ENCODE results near the gene OR5AK2. TPM values are rescaled to one million over a fixed set of nuclear protein-coding genes. Genes with fewer than 3 reads are reported as not detected.
"Not testable (repeated sequence)": the region's sequence is repeated elsewhere in the genome, so short reads cannot be mapped to it uniquely, and the experiment has no call there.

OR5AK2 gene
- total RNA-seq (2014; rRNA removed; shearing (Covaris generic)) = not detected in 2 replicates

- Histone ChIP-seq H3K4me3 (no peak within 1 kb of the TSS), H3K27me3 (replicated peaks) (no peaks in the 10 kb centered on the region; the same call in 1 of the 2 replicates), H3K36me3 (no peaks in the 10 kb centered on the region), H3K27ac (no peak within 1 kb of the TSS), H3K4me1 (replicated peaks) (no peaks in the 10 kb centered on the region), H3K9me3 (replicated peaks) (no peaks in the 10 kb centered on the region)
- no peak for DNase-seq (ENCODE audit: low read depth in 1 of 2, low spot score in 2 of 2)
Measured at GRCh38 chr11:56988614-56989013, at the start of gene OR5AK2. OR5AK2 (plus strand) TSS chr11:56988914; CDS start chr11:56988914, 0 bp downstream.

- not testable (repeated sequence) for H3K9me3 ChIP-seq (replicated peaks); H3K27me3 ChIP-seq (replicated peaks); H3K4me1 ChIP-seq (replicated peaks); H3K27ac ChIP-seq; H3K4me3 ChIP-seq; H3K36me3 ChIP-seq; DNase-seq (ENCODE audit: low read depth in 1 of 2, low spot score in 2 of 2)
Measured at GRCh38 chr11:56945526-56945925, 43.2 kb upstream of the OR5AK2 start.

- H3K27ac ChIP-seq = no peak overlapping the region
- no peaks in the 10 kb centered on the region for H3K9me3 ChIP-seq (replicated peaks)
- no peak for DNase-seq (ENCODE audit: low read depth in 1 of 2, low spot score in 2 of 2)
- no peaks in the 10 kb centered on the region for H3K27me3 ChIP-seq (replicated peaks)
- no peaks in the 10 kb centered on the region for H3K36me3 ChIP-seq
- H3K4me1 ChIP-seq (replicated peaks) = no peaks in the 10 kb centered on the region
- H3K4me3 ChIP-seq = no peak overlapping the region
Measured at GRCh38 chr11:56948991-56949515, 39.7 kb upstream of the OR5AK2 start.

- no peaks in the 10 kb centered on the region for H3K36me3 ChIP-seq
Measured at GRCh38 chr11:56950510-56950909, 38.2 kb upstream of the OR5AK2 start.

GRCh38 chr11:56953907-56954306 is 34.8 kb upstream of the OR5AK2 start:
- H3K27me3 ChIP-seq (replicated peaks); H3K36me3 ChIP-seq; H3K9me3 ChIP-seq (replicated peaks); DNase-seq (ENCODE audit: low read depth in 1 of 2, low spot score in 2 of 2); H3K4me3 ChIP-seq; H3K4me1 ChIP-seq (replicated peaks); H3K27ac ChIP-seq: not testable (repeated sequence)

More at GRCh38 chr11:56950510-56950909, 38.2 kb upstream of the OR5AK2 start:
- H3K4me1 ChIP-seq (replicated peaks) = no peaks in the 10 kb centered on the region
- H3K9me3 ChIP-seq (replicated peaks) = no peaks in the 10 kb centered on the region
- no peak for DNase-seq (ENCODE audit: low read depth in 1 of 2, low spot score in 2 of 2)
- no peaks in the 10 kb centered on the region for H3K27me3 ChIP-seq (replicated peaks)
- H3K4me3 ChIP-seq = no peak overlapping the region
- H3K27ac ChIP-seq = no peak overlapping the region

GRCh38 chr11:56961609-56962008 is 27.1 kb upstream of the OR5AK2 start:
- DNase-seq (ENCODE audit: low read depth in 1 of 2, low spot score in 2 of 2) = no peak
- no peaks in the 10 kb centered on the region for H3K27me3 ChIP-seq (replicated peaks)
- no peaks in the 10 kb centered on the region for H3K36me3 ChIP-seq
- H3K4me3 ChIP-seq = no peak overlapping the region
- no peak overlapping the region for H3K27ac ChIP-seq
- no peaks in the 10 kb centered on the region for H3K4me1 ChIP-seq (replicated peaks)
- no peaks in the 10 kb centered on the region for H3K9me3 ChIP-seq (replicated peaks)

GRCh38 chr11:56967726-56968125 is 21.0 kb upstream of the OR5AK2 start:
- no peaks in the 10 kb centered on the region for H3K27me3 ChIP-seq (replicated peaks)
- no peaks in the 10 kb centered on the region for H3K36me3 ChIP-seq
- H3K9me3 ChIP-seq (replicated peaks) = no peaks in the 10 kb centered on the region
- H3K4me3 ChIP-seq = no peak overlapping the region
- DNase-seq (ENCODE audit: low read depth in 1 of 2, low spot score in 2 of 2) = no peak
- no peaks in the 10 kb centered on the region for H3K4me1 ChIP-seq (replicated peaks)
- no peak overlapping the region for H3K27ac ChIP-seq

- Histone ChIP-seq H3K27me3 (replicated peaks) (no peaks in the 10 kb centered on the region), H3K4me1 (replicated peaks) (no peaks in the 10 kb centered on the region), H3K9me3 (replicated peaks) (no peaks in the 10 kb centered on the region), H3K27ac (no peak overlapping the region), H3K36me3 (no peaks in the 10 kb centered on the region), H3K4me3 (no peak overlapping the region)
- DNase-seq (ENCODE audit: low read depth in 1 of 2, low spot score in 2 of 2) = no peak
Measured at GRCh38 chr11:56968524-56968923, 20.2 kb upstream of the OR5AK2 start.

GRCh38 chr11:56977314-56977713 is 11.4 kb upstream of the OR5AK2 start:
- no peak overlapping the region for H3K27ac ChIP-seq
- H3K4me3 ChIP-seq = no peak overlapping the region
- H3K9me3 ChIP-seq (replicated peaks) = no peaks in the 10 kb centered on the region
- DNase-seq (ENCODE audit: low read depth in 1 of 2, low spot score in 2 of 2) = no peak
- H3K36me3 ChIP-seq = no peaks in the 10 kb centered on the region
- no peaks in the 10 kb centered on the region for H3K27me3 ChIP-seq (replicated peaks)
- no peaks in the 10 kb centered on the region for H3K4me1 ChIP-seq (replicated peaks)

- no peaks in the 10 kb centered on the region for H3K4me1 ChIP-seq (replicated peaks)
- H3K27me3 ChIP-seq (replicated peaks) = no peaks in the 10 kb centered on the region; the same call in 1 of the 2 replicates
- H3K27ac ChIP-seq = no peak overlapping the region
- DNase-seq (ENCODE audit: low read depth in 1 of 2, low spot score in 2 of 2) = no peak
- no peaks in the 10 kb centered on the region; the same call in 1 of the 2 replicates for H3K9me3 ChIP-seq (replicated peaks)
- H3K4me3 ChIP-seq = no peak overlapping the region
- H3K36me3 ChIP-seq = no peaks in the 10 kb centered on the region
Measured at GRCh38 chr11:56990702-56991101, 2.0 kb downstream of the OR5AK2 start.

- Histone ChIP-seq H3K4me1 (replicated peaks) (no peaks in the 10 kb centered on the region), H3K27me3 (replicated peaks) (no peaks in the 10 kb centered on the region; the same call in 1 of the 2 replicates), H3K4me3 (no peak overlapping the region), H3K9me3 (replicated peaks) (no peaks in the 10 kb centered on the region; the same call in 1 of the 2 replicates), H3K27ac (no peak overlapping the region), H3K36me3 (no peaks in the 10 kb centered on the region)
- no peak for DNase-seq (ENCODE audit: low read depth in 1 of 2, low spot score in 2 of 2)
Measured at GRCh38 chr11:56994532-56994931, 5.8 kb downstream of the OR5AK2 start.

GRCh38 chr11:57001674-57002401 is 13.1 kb downstream of the OR5AK2 start:
- H3K9me3 ChIP-seq (replicated peaks) = no peaks in the 10 kb centered on the region
- no peak for DNase-seq (ENCODE audit: low read depth in 1 of 2, low spot score in 2 of 2)
- no peak overlapping the region for H3K27ac ChIP-seq
- no peak overlapping the region for H3K4me3 ChIP-seq
- no peaks in the 10 kb centered on the region for H3K36me3 ChIP-seq
- no peaks in the 10 kb centered on the region for H3K27me3 ChIP-seq (replicated peaks)
- no peaks in the 10 kb centered on the region for H3K4me1 ChIP-seq (replicated peaks)

GRCh38 chr11:57008373-57008772 is 19.7 kb downstream of the OR5AK2 start:
- no peak overlapping the region for H3K27ac ChIP-seq
- H3K27me3 ChIP-seq (replicated peaks) = 0 out of 2 replicates have a peak, but pooled peaks cover 3% of the 10 kb centered on the region
- no peaks in the 10 kb centered on the region for H3K4me1 ChIP-seq (replicated peaks)
- DNase-seq (ENCODE audit: low read depth in 1 of 2, low spot score in 2 of 2) = no peak
- H3K36me3 ChIP-seq = no peaks in the 10 kb centered on the region
- H3K4me3 ChIP-seq = no peak overlapping the region
- no peaks in the 10 kb centered on the region for H3K9me3 ChIP-seq (replicated peaks)

- DNase-seq (ENCODE audit: low read depth in 1 of 2, low spot score in 2 of 2) = no peak
- Histone ChIP-seq H3K27ac (no peak overlapping the region), H3K4me3 (no peak overlapping the region), H3K9me3 (replicated peaks) (no peaks in the 10 kb centered on the region), H3K36me3 (no peaks in the 10 kb centered on the region), H3K27me3 (replicated peaks) (0 out of 2 replicates have a peak, but pooled peaks cover 3% of the 10 kb centered on the region), H3K4me1 (replicated peaks) (no peaks in the 10 kb centered on the region)
Measured at GRCh38 chr11:57015679-57016078, 27.0 kb downstream of the OR5AK2 start.

All from SJSA1 (cell line).